ENCODE measurements around the gene GUSB. TPM values are rescaled to one million over a fixed set of nuclear protein-coding genes. Genes with fewer than 3 reads are reported as not detected.

GUSB gene
- total and polyA plus RNA-seq, 2 donors (not counting 3 experiments of a cell fraction or from before 2014, with no cell fraction given): 55.7 to 107 TPM

- no peak overlapping the region for H3K4me3 ChIP-seq (replicated peaks in 1 of 3; ENCODE audit: insufficient read depth in 1 of 3, low read depth in 1 of 3, low read length in 3 of 3)
- no peak for FAIRE-seq
- ChIA-PET POLR2A (no interaction called here), CTCF (interaction anchor here (0.7 kb wide), 1 partner anchor 42 kb away, joined by 3 read pairs; no protein-coding TSS in a partner anchor)
- H3K4me2 ChIP-seq (ENCODE audit: insufficient read depth, low read length): no peak overlapping the region
- H3K9me3 ChIP-seq (replicated peaks; ENCODE audit: control insufficient read depth, insufficient read depth, low read length): no peaks in the 10 kb centered on the region
- H3K9ac ChIP-seq (replicated peaks; ENCODE audit: extremely low read depth, insufficient read depth, low read length): no peak overlapping the region
- no peaks in the 10 kb centered on the region for H3K9me1 ChIP-seq (replicated peaks; ENCODE audit: control insufficient read depth, extremely low read depth, insufficient read depth, low read length)
- H3K79me2 ChIP-seq (ENCODE audit: control insufficient read depth, insufficient read depth, low read length): peaks cover 48% of the 10 kb centered on the region
- BruUV-seq (replicated peaks): no TSS peak
- H3K27ac ChIP-seq (ENCODE audit: insufficient read depth, low read depth, low read length): no peak overlapping the region
- H3K4me1 ChIP-seq (ENCODE audit: control insufficient read depth, extremely low read depth, insufficient read depth, low read length): no peaks in the 10 kb centered on the region
- no peaks in the 10 kb centered on the region for H3K36me3 ChIP-seq (ENCODE audit: control insufficient read depth in 2 of 2, extremely low read depth in 1 of 2, insufficient read depth in 2 of 2, low read length in 2 of 2)
- no peak for TF ChIP-seq MYC (IDR thresholded peaks at IDR 0.05; ENCODE audit: low read depth, low read length)
- no peak for TF ChIP-seq POLR2AphosphoS5 (IDR thresholded peaks at IDR 0.05; ENCODE audit: insufficient read depth, low read depth, low read length)
- no peak for TF ChIP-seq POLR2A (IDR thresholded peaks at IDR 0.05; ENCODE audit: low read depth, low read length)
- TF ChIP-seq CTCF (IDR thresholded peaks at IDR 0.05; ENCODE audit: extremely low read depth in 1 of 2, insufficient read depth in 1 of 2, low read depth in 1 of 2, low read length in 2 of 2): no peak
- no peak for TF ChIP-seq FOS (IDR thresholded peaks at IDR 0.05; ENCODE audit: borderline replicate concordance, insufficient read depth, low read length)
- no peak for TF ChIP-seq EZH2 (IDR thresholded peaks at IDR 0.05; ENCODE audit: borderline replicate concordance, low read depth, low read length, severe bottlenecking)
- TF ChIP-seq GATA2 (IDR thresholded peaks at IDR 0.05; ENCODE audit: insufficient read depth, insufficient read length, low read depth, low read length): no peak
- TF ChIP-seq JUN (IDR thresholded peaks at IDR 0.05; ENCODE audit: borderline replicate concordance, insufficient read depth, insufficient read length, low read depth): no peak
- no peak for TF ChIP-seq MAX (IDR thresholded peaks at IDR 0.05; ENCODE audit: insufficient read depth, insufficient read length)
- intact Hi-C loops (cut with micrococcal nuclease) (no loop called here), dilution Hi-C loops (cut with MboI; ENCODE audit: extremely low pct_ligation_motif_present, low sequenced_read_pairs) (no loop called here)
- no peaks in the 10 kb centered on the region for H3K27me3 ChIP-seq (ENCODE audit: control insufficient read depth in 2 of 2, insufficient read depth in 2 of 2, low read length in 2 of 2)
- no peak for DNase-seq (ENCODE audit: low read depth, low spot score)
- H4K20me1 ChIP-seq (replicated peaks; ENCODE audit: control insufficient read depth, extremely low read depth, insufficient read depth, low read length): peaks cover 2% of the 10 kb centered on the region
- H2AFZ ChIP-seq (ENCODE audit: low read depth, low read length): no peak overlapping the region
These were observed 54.2 kb downstream of the GUSB start for GRCh38 chr7:65927489-65928448.
